ENCODE results near the gene CCND2. TPM values are rescaled to one million over a fixed set of nuclear protein-coding genes. Genes with fewer than 3 reads are reported as not detected.

The CCND2 gene
- total RNA-seq, 1 donor from 2014 or later, result 57.5 TPM

GRCh38 chr12:4261655-4262054 lies 11.9 kb upstream of the CCND2 start:
- no peak for TF ChIP-seq POLR2A (IDR thresholded peaks at IDR 0.05)
- TF ChIP-seq POLR2AphosphoS5 (IDR thresholded peaks at IDR 0.05; ENCODE audit: insufficient read depth in 1 of 2, low read depth in 1 of 2), result no peak
- no peak for TF ChIP-seq CTCF (IDR thresholded peaks at IDR 0.05)
- no peaks in the 10 kb centered on the region for H3K4me1 ChIP-seq
- H3K36me3 ChIP-seq, result no peaks in the 10 kb centered on the region
- H3K27me3 ChIP-seq, result no peaks in the 10 kb centered on the region
- no peaks in the 10 kb centered on the region for H3K9me3 ChIP-seq
- no peak overlapping the region for H3K27ac ChIP-seq
- intact Hi-C loops (cut with DNase I), result no loop called here
- no peak overlapping the region for H3K4me3 ChIP-seq
- DNase-seq (ENCODE audit: extremely low spot score in 2 of 2), result no peak

- Histone ChIP-seq H3K4me1 (peaks cover 6% of the 10 kb centered on the region), H3K27ac (no peak overlapping the region), H3K9me3 (no peaks in the 10 kb centered on the region), H3K36me3 (no peaks in the 10 kb centered on the region), H3K4me3 (no peak overlapping the region), H3K27me3 (no peaks in the 10 kb centered on the region)
- DNase-seq (ENCODE audit: extremely low spot score in 2 of 2), result no peak
- no peak for TF ChIP-seq CTCF (IDR thresholded peaks at IDR 0.05)
- no peak for TF ChIP-seq POLR2A (IDR thresholded peaks at IDR 0.05)
- TF ChIP-seq POLR2AphosphoS5 (IDR thresholded peaks at IDR 0.05; ENCODE audit: insufficient read depth in 1 of 2, low read depth in 1 of 2), result no peak
- intact Hi-C loops (cut with DNase I), result no loop called here
Observed at GRCh38 chr12:4265280-4265679, 8.3 kb upstream of the CCND2 start.

DNA sequence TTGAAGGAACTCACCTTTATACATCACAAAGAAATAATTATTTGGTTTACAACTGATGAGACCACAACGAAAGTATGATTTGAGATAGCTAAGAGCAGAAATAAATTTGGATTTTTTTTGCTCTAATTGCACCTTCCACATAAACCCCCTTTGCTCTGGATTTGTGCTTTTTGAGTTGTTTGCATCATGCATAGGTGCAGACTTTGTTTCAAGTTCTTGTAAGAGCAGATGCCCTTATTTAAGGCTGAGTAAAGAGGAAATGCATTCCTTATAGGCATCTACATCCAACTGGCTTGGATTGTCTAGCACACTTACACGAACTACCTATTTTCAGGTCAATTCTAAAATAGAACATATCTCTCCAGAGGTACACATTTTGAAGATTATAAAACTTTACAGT lies 6.6 kb upstream of the CCND2 start:
- no peak for TF ChIP-seq POLR2AphosphoS5 (IDR thresholded peaks at IDR 0.05; ENCODE audit: insufficient read depth in 1 of 2, low read depth in 1 of 2)
- TF ChIP-seq POLR2A (IDR thresholded peaks at IDR 0.05), result no peak
- no peak for TF ChIP-seq CTCF (IDR thresholded peaks at IDR 0.05)
- no peak for DNase-seq (ENCODE audit: extremely low spot score in 2 of 2)
- no peak overlapping the region for H3K27ac ChIP-seq
- no peak overlapping the region for H3K4me3 ChIP-seq
- H3K4me1 ChIP-seq, result peaks cover 20% of the 10 kb centered on the region
- no peaks in the 10 kb centered on the region for H3K9me3 ChIP-seq
- intact Hi-C loops (cut with DNase I), result no loop called here
- no peaks in the 10 kb centered on the region for H3K27me3 ChIP-seq
- no peaks in the 10 kb centered on the region for H3K36me3 ChIP-seq

- DNase-seq (ENCODE audit: extremely low spot score in 2 of 2), result no peak
- Histone ChIP-seq H3K4me3 (no peak overlapping the region), H3K27ac (peak overlapping the region; percentile 97), H3K27me3 (no peaks in the 10 kb centered on the region), H3K36me3 (no peaks in the 10 kb centered on the region), H3K4me1 (peaks cover 27% of the 10 kb centered on the region), H3K9me3 (no peaks in the 10 kb centered on the region)
- TF ChIP-seq POLR2AphosphoS5 (IDR thresholded peaks at IDR 0.05; ENCODE audit: insufficient read depth in 1 of 2, low read depth in 1 of 2) (no peak), POLR2A (IDR thresholded peaks at IDR 0.05) (no peak), CTCF (IDR thresholded peaks at IDR 0.05) (no peak)
- intact Hi-C loops (cut with DNase I), result no loop called here
Observed at GRCh38 chr12:4267704-4268328, 5.7 kb upstream of the CCND2 start.

- intact Hi-C loops (cut with DNase I), result no loop called here
Observed at GRCh38 chr12:4268329-4269181, 5.0 kb upstream of the CCND2 start.

More at GRCh38 chr12:4268329-4269181, 5.0 kb upstream of the CCND2 start:
- Histone ChIP-seq H3K27ac (peak overlapping the region; percentile 97), H3K9me3 (no peaks in the 10 kb centered on the region), H3K4me3 (peak overlapping the region; percentile 50 to 80), H3K27me3 (no peaks in the 10 kb centered on the region), H3K4me1 (peaks cover 33% of the 10 kb centered on the region), H3K36me3 (no peaks in the 10 kb centered on the region)
- DNase-seq (ENCODE audit: extremely low spot score in 2 of 2), result peak in 1 of 2 donors; percentile 81
- TF ChIP-seq POLR2AphosphoS5 (IDR thresholded peaks at IDR 0.05; ENCODE audit: insufficient read depth in 1 of 2, low read depth in 1 of 2) (no peak), CTCF (IDR thresholded peaks at IDR 0.05) (no peak), POLR2A (IDR thresholded peaks at IDR 0.05) (no peak)
